Nephron progenitor cell (in vitro differentiated cells): ENCODE data around the gene RNU1-1.
"Not testable (repeated sequence)": the region's sequence is repeated elsewhere in the genome, so short reads cannot be mapped to it uniquely, and the experiment has no call there.

ENCODE experiments used
- DNase-seq: peaks from one replicate; pipeline ENCODE4 v3.0.0; 2021
- H3K27ac Mint-ChIP-seq: 2 replicates; pipeline ENCODE4 v1.8.0; 2021; ENCODE audit warnings: mild to moderate bottlenecking, moderate library complexity, mixed read lengths
- H3K27me3 Mint-ChIP-seq: 2 replicates; pipeline ENCODE4 v1.8.0; 2021; ENCODE audit warnings: mild to moderate bottlenecking, low read depth, mixed read lengths; ENCODE audit not compliant: poor library complexity
- H3K36me3 Mint-ChIP-seq: 2 replicates; pipeline ENCODE4 v1.8.0; 2021; ENCODE audit warnings: low read depth, mixed read lengths
- H3K4me1 Mint-ChIP-seq: 2 replicates; pipeline ENCODE4 v1.8.0; 2021; ENCODE audit warnings: mixed read lengths
- H3K4me3 Mint-ChIP-seq: 2 replicates; pipeline ENCODE4 v1.8.0; 2021; ENCODE audit warnings: mild to moderate bottlenecking, moderate library complexity, mixed read lengths
- H3K9me3 Mint-ChIP-seq: 2 replicates; pipeline ENCODE4 v1.8.0; 2021; ENCODE audit warnings: mild to moderate bottlenecking, moderate library complexity, mixed read lengths
- TF ChIP-seq, protein P1 (sequence below): fragments of 200-600 bp; sonication (generic); IDR thresholded peaks from 2 replicates; pipeline ENCODE4 v1.5.0; 2021; ENCODE audit warnings: antibody characterized with exemption

RNU1-1 gene

DNA sequence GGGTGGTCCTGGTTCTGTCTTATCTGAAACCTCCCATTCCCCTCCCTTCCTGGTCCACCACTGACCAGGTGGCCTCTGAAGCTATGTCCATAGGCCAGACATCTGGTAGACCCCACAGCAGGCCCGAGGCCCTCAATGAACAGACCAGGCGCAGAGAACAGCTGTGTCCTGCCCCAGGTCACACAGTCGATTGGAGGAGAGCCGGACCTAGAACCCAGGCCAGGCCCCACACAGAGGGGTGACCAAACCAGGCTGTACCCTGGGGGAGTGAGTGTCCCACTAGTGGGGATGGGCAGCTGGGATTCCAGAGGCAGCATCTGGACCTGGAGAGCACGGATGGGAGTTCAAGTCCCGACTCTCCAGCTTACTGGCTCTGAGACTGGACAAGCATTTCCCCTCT lies 29.2 kb downstream of the RNU1-1 start:
- Mint-ChIP-seq H3K9me3 (no peaks in the 10 kb centered on the region), H3K36me3 (peaks cover 36% of the 10 kb centered on the region), H3K27me3 (no peaks in the 10 kb centered on the region), H3K27ac (no peak overlapping the region), H3K4me1 (no peaks in the 10 kb centered on the region), H3K4me3 (no peak overlapping the region)
- no peak for DNase-seq
- TF ChIP-seq, protein P1, sequence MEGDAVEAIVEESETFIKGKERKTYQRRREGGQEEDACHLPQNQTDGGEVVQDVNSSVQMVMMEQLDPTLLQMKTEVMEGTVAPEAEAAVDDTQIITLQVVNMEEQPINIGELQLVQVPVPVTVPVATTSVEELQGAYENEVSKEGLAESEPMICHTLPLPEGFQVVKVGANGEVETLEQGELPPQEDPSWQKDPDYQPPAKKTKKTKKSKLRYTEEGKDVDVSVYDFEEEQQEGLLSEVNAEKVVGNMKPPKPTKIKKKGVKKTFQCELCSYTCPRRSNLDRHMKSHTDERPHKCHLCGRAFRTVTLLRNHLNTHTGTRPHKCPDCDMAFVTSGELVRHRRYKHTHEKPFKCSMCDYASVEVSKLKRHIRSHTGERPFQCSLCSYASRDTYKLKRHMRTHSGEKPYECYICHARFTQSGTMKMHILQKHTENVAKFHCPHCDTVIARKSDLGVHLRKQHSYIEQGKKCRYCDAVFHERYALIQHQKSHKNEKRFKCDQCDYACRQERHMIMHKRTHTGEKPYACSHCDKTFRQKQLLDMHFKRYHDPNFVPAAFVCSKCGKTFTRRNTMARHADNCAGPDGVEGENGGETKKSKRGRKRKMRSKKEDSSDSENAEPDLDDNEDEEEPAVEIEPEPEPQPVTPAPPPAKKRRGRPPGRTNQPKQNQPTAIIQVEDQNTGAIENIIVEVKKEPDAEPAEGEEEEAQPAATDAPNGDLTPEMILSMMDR, result no peak

DNA sequence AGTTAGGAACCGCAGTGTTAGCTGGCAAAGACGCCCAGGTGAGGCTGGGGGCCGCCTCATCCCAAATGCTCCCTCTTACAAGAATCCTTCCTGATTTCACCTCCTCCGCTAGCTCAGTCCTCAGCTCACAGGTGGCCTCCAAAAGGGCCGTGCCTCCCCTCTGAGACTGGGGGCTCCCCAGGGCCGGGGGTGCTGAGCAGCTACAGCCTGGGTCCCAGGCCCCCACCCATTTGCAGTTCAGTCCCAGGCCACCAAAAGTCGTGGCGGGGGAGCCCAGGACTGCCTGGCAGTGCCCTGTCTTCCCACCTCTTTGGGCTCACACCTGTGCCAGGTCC lies 29.6 kb downstream of the RNU1-1 start:
- Mint-ChIP-seq H3K4me3 (no peak overlapping the region), H3K9me3 (no peaks in the 10 kb centered on the region), H3K27me3 (no peaks in the 10 kb centered on the region), H3K4me1 (no peaks in the 10 kb centered on the region), H3K36me3 (peaks cover 36% of the 10 kb centered on the region), H3K27ac (no peak overlapping the region)
- TF ChIP-seq, protein P1, result no peak
- no peak for DNase-seq

DNA sequence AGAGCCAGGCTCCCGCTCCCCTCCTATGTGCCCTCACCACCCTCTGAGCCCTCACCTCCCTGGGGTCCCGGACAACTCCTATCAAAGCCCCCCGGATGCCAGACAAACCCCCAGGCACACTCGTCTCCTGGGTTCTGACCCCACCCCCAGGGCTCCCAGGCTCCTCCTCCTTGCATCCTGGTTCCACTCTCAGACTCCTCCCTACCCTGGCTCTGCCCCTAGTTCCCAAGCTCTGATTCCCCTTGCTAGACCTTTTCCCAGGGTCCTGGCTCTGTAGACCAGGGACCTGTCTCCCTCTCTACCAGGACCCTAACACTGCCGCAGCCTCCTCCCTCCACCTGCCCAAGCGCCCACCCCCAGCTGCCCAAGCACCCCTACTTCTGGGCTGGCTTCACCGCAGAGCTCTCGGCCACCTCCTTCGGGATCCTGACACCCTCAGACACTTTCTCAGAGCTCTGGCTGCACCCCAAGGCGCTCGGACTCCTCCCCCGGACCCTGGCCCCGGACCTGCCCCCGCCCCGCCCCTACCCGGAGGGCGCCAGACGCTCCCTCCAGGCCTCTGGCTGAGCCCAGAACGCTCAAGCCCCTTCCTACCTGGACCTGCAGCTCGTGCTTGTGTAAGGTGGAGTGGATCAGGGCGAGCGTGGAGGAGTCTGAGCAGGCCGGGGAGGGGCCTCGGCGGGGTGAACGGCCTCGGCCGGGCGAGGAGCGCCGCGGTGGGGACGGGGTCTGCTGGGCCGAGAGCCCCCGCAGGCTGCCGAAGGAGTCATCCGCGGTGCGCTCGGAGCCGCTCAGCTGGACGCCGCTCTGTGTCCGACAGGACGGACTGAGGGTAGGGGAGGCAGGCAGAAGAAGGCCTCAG lies 30.2 kb downstream of the RNU1-1 start:
- H3K27ac Mint-ChIP-seq, result not testable (repeated sequence)
- H3K36me3 Mint-ChIP-seq, result peaks cover 35% of the 10 kb centered on the region

DNA sequence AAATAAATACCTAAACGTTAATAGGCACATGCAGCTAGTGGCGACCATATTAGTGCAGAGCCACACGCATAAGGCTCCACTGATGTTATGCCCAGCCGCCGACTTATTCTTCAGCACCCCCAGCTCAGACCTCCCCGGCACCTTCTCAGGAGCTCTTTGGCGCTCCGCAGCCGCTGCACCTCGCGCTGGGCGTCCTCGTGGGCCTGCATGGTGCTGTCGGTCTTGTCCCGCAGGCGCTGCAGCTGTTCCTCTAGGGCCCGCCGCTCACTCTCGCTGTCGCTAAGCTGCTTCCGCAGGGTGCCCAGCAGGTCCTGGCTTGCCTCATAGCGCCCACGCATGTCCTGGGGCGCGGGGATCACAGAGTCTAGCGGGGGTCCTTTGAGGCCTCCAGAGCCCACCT lies 30.9 kb downstream of the RNU1-1 start:
- not testable (repeated sequence) for H3K9me3 Mint-ChIP-seq, H3K27ac Mint-ChIP-seq, DNase-seq, H3K4me1 Mint-ChIP-seq, H3K4me3 Mint-ChIP-seq, H3K27me3 Mint-ChIP-seq
- H3K36me3 Mint-ChIP-seq, result peaks cover 34% of the 10 kb centered on the region

More for the DNA sequence above, 30.2 kb downstream of the RNU1-1 start:
- H3K9me3 Mint-ChIP-seq, H3K4me3 Mint-ChIP-seq, H3K4me1 Mint-ChIP-seq, H3K27me3 Mint-ChIP-seq, DNase-seq: not testable (repeated sequence)

DNA sequence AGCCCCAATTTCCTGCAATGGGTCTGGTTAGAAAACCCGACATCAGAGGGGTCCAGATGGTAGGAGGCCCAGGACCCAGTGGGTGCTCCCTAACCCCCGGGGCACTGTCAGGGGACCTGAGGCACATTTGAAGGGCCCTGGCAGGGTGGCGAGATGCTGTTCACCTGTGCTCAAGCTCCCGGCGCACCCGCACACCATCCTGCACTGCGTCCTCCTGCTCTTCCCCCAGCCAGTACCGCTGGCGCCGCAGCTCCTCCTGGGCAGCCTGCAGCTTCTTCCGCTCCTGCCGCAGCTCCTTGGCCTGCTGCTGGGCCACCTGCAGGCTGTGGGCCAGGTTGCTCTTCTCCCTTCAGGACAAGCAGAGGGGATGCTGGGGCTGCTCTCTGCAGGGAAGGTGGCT lies 36.0 kb downstream of the RNU1-1 start:
- Mint-ChIP-seq H3K27me3 (no peaks in the 10 kb centered on the region), H3K4me3 (no peak overlapping the region), H3K4me1 (no peaks in the 10 kb centered on the region), H3K9me3 (no peaks in the 10 kb centered on the region), H3K27ac (no peak overlapping the region), H3K36me3 (peaks cover 38% of the 10 kb centered on the region)
- DNase-seq, result no peak
- TF ChIP-seq, protein P1, result no peak

DNA sequence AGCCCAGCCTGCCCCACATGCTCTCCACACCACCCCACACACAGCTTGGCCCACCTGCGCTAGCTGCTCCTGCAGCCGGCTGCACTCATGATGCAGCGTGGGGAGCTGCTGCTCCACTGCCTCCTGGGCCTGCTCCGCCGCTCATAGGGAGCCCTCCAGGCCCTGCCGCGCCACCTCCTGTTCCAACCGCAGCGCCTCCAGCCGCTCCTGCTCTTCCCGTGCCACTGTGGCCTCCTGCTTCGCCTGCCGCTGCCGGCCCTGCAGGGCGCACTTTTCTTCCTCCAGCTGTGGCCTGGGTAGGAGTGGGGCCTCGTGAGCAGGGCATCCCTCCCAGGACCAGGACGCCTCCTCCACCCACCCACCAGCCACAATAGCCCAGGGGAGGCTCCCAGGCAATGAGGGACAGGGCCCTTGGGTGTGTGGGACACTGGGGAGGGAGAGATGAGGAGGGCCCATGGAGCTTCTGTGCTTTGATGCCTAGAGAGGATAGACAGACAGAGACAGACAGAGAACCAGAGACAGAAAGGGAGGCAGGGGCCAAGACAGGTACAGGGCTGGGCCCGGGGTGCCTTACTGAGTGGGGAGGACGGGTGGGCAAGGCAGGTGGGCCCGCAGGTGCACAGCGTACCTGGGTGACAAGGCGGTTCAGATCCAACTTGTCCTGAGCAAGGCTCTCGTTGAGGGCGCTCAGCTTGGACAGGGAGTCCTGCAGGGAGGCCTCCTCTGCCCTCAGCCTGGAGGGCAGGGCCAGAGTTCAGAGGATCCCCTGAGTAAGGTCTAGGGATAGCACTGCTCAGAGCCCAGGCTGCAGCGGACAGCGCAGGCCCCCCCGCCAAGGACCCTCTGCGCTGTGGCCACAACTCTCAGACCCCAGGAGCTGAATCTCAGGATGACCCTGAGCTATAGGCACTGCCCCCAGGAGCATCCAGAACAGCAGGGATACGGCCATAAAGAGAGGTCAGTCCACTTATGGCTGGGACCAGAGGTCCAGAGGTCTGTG lies 38.0 kb downstream of the RNU1-1 start:
- not testable (repeated sequence) for H3K4me3 Mint-ChIP-seq, H3K27me3 Mint-ChIP-seq, H3K9me3 Mint-ChIP-seq, H3K4me1 Mint-ChIP-seq, DNase-seq
- Mint-ChIP-seq H3K36me3 (peaks cover 40% of the 10 kb centered on the region), H3K27ac (peak overlapping the region; percentile 78)

DNA sequence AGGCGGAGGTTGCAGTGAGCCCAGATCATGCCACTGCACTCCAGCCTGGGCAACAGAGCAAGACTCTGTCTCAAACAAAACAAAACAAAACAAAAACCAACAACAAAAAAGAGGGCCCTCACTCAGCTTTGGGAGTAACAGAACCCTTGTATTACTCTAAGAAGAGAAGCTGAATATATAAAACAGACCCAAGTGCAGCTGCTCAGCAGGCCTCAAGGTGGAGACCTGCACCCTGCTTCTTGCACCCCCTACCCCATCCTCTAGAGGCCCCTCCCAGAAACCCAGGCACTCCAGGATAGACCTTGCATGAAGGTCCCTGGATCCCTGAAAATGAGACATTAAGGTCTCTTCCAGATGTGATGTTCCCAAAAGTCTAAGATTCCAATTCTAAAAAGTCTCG lies 39.2 kb downstream of the RNU1-1 start:
- DNase-seq, H3K9me3 Mint-ChIP-seq, H3K27me3 Mint-ChIP-seq, H3K4me3 Mint-ChIP-seq, H3K4me1 Mint-ChIP-seq: not testable (repeated sequence)
- Mint-ChIP-seq H3K27ac (peak overlapping the region; percentile 36), H3K36me3 (peaks cover 35% of the 10 kb centered on the region)
